Liver (tissue), 9 donors: ENCODE data around the gene SEC14L6. TPM values are rescaled to one million over a fixed set of nuclear protein-coding genes. Genes with fewer than 3 reads are reported as not detected.
"Not testable (repeated sequence)": the region's sequence is repeated elsewhere in the genome, so short reads cannot be mapped to it uniquely, and the experiment has no call there.

Experiments used
- DNase-seq: peaks from one replicate; pipeline ENCODE4 v3.0.0-alpha.2; 2017; ENCODE audit warnings: low spot score
- H3K27ac ChIP-seq, 2 donors: one replicate each; pipeline ENCODE4 v1.7.0; 2013; ENCODE audit warnings: inconsistent platforms in 2 of 2, low read length in 2 of 2, control low read depth in 1 of 2, low read depth in 1 of 2, mild to moderate bottlenecking in 1 of 2
- H3K27me3 ChIP-seq, 4 donors: one replicate each; pipeline versions ENCODE4 v1.6.1 to v1.7.0; 2013; ENCODE audit warnings: low read length in 3 of 4, inconsistent platforms in 1 of 4, mild to moderate bottlenecking in 1 of 4, moderate library complexity in 1 of 4; ENCODE audit not compliant: control insufficient read depth in 4 of 4, insufficient read depth in 4 of 4
- H3K36me3 ChIP-seq, 4 donors: one replicate each; pipeline versions ENCODE4 v1.6.1 to v1.7.0; 2013; ENCODE audit warnings: low read length in 3 of 4, mild to moderate bottlenecking in 3 of 4, low read depth in 1 of 4, moderate library complexity in 1 of 4; ENCODE audit not compliant: control insufficient read depth in 4 of 4, insufficient read depth in 3 of 4
- H3K4me1 ChIP-seq, 4 donors: one replicate each; pipeline versions ENCODE4 v1.6.1 to v1.7.0; 2013; ENCODE audit warnings: low read length in 3 of 4, mild to moderate bottlenecking in 3 of 4, moderate library complexity in 1 of 4; ENCODE audit not compliant: control insufficient read depth in 4 of 4, insufficient read depth in 4 of 4
- H3K4me3 ChIP-seq, 3 donors: one replicate each; pipeline versions ENCODE4 v1.6.1 to v1.7.0; 2013; ENCODE audit warnings: low read length in 3 of 3, control low read depth in 1 of 3, low read depth in 1 of 3, mild to moderate bottlenecking in 1 of 3
- H3K9ac ChIP-seq, 2 donors: one replicate each; pipeline ENCODE4 v1.7.0; 2013; ENCODE audit warnings: low read length in 2 of 2, mild to moderate bottlenecking in 2 of 2, moderate library complexity in 2 of 2, control low read depth in 1 of 2, low read depth in 1 of 2
- H3K9me3 ChIP-seq, 4 donors: one replicate each; pipeline versions ENCODE4 v1.6.1 to v1.7.0; 2013; ENCODE audit warnings: low read length in 3 of 4; ENCODE audit not compliant: control insufficient read depth in 4 of 4
- ATF3 ChIP-seq: IDR thresholded peaks from 2 replicates; pipeline ENCODE4 v1.6.1; 2016; ENCODE audit warnings: antibody characterized with exemption
- CTCF ChIP-seq: fragments of 150-350 bp; IDR thresholded peaks from 2 replicates; pipeline ENCODE4 v1.5.1; 2017; ENCODE audit warnings: improper control_type of control experiment, low read depth, low read length; ENCODE audit not compliant: missing input control
- EGR1 ChIP-seq, 2 donors: IDR thresholded peaks; 2 replicates each; pipeline ENCODE4 v1.6.1; 2016 to 2018; ENCODE audit warnings: antibody characterized with exemption in 2 of 2, low read depth in 2 of 2
- FOXA1 ChIP-seq: IDR thresholded peaks from 2 replicates; pipeline ENCODE4 v1.6.1; 2016; ENCODE audit warnings: antibody characterized with exemption
- FOXA2 ChIP-seq: IDR thresholded peaks from 2 replicates; pipeline ENCODE4 v1.6.1; 2016; ENCODE audit warnings: antibody characterized with exemption
- GABPA ChIP-seq, 2 donors: IDR thresholded peaks in 1 of 2; conservative IDR thresholded peaks in 1 of 2; 2 replicates each; pipeline ENCODE4 v1.6.1; 2016; ENCODE audit warnings: antibody characterized with exemption in 2 of 2, mild to moderate bottlenecking in 1 of 2, moderate library complexity in 1 of 2
- HNF4A ChIP-seq, 2 donors: conservative IDR thresholded peaks; 2 replicates each; pipeline ENCODE4 v1.6.1; 2016; ENCODE audit warnings: antibody characterized with exemption in 2 of 2, mild to moderate bottlenecking in 2 of 2
- HNF4G ChIP-seq: IDR thresholded peaks from 2 replicates; pipeline ENCODE4 v1.6.1; 2016; ENCODE audit warnings: antibody characterized with exemption
- JUND ChIP-seq, 2 donors: IDR thresholded peaks; 2 replicates each; pipeline ENCODE4 v1.6.1; 2016; ENCODE audit warnings: antibody characterized with exemption in 2 of 2
- NR2F2 ChIP-seq: IDR thresholded peaks from 2 replicates; pipeline ENCODE4 v1.6.1; 2016; ENCODE audit warnings: antibody characterized with exemption
- RAD21 ChIP-seq, 2 donors: IDR thresholded peaks; 2 replicates each; pipeline ENCODE4 v1.6.1; 2016; ENCODE audit warnings: antibody characterized with exemption in 2 of 2, mild to moderate bottlenecking in 2 of 2
- REST ChIP-seq: IDR thresholded peaks from 2 replicates; pipeline ENCODE4 v1.6.1; 2016; ENCODE audit warnings: antibody characterized with exemption, mild to moderate bottlenecking
- RXRA ChIP-seq, 2 donors: IDR thresholded peaks; 2 replicates each; pipeline ENCODE4 v1.6.1; 2017 to 2018; ENCODE audit warnings: antibody characterized with exemption in 2 of 2, mild to moderate bottlenecking in 1 of 2
- SP1 ChIP-seq: IDR thresholded peaks from 2 replicates; pipeline ENCODE4 v1.6.1; 2018; ENCODE audit warnings: antibody characterized with exemption, mild to moderate bottlenecking
- TAF1 ChIP-seq: conservative IDR thresholded peaks from 2 replicates; pipeline ENCODE4 v1.6.1; 2016; ENCODE audit warnings: antibody characterized with exemption, mild to moderate bottlenecking
- YY1 ChIP-seq: IDR thresholded peaks from 2 replicates; pipeline ENCODE4 v1.6.1; 2016; ENCODE audit warnings: antibody characterized with exemption, mild to moderate bottlenecking
- ZBTB33 ChIP-seq: IDR thresholded peaks from 2 replicates; pipeline ENCODE4 v1.6.1; 2016; ENCODE audit warnings: antibody characterized with exemption
- WGBS: extraction: QIAGEN DNeasy Blood & Tissue Kit; methylation state at CpG from one replicate; pipeline ENCODE4 v1.1.7; 2013; 5-methylcytosine and 5-hydroxymethylcytosine counted together
- polyA plus RNA-seq, 2 donors: library from polyadenylated mRNA; stranded (reverse) in 1 of 2; unstranded in 1 of 2; fragments of 200-250 nt in 1 of 2; fragments of >200 nt in 1 of 2; fragmentation: Nextera tagmentation in 1 of 2; extraction: Ambion mirVana in 1 of 2; gene quantifications; one replicate each; pipeline versions ENCODE4 v1.2.1 to v1.2.3, GENCODE V29; 2013 to 2015
- total RNA-seq, 2 donors: library from RNA; depleted of rRNA; stranded (reverse); fragments of >200 nt; gene quantifications; one replicate each; pipeline ENCODE4 v1.2.3, GENCODE V29; 2014
- TF ChIP-seq, protein P1 (sequence below): IDR thresholded peaks from 2 replicates; pipeline ENCODE4 v1.6.1; 2016; ENCODE audit warnings: antibody characterized with exemption
- donor health status: healthy.
- donor health status: healthy.
- donor health status: healthy.
- donor health status: healthy.
- donor health status: healthy.

Gene SEC14L6
- total and polyA plus RNA-seq, 4 donors = 0.18 to 0.70 (median 0.28) TPM

GRCh38 chr22:30592360-30592713 is 45.8 kb upstream of the SEC14L6 start:
- DNase-seq, H3K9me3 ChIP-seq, H3K27me3 ChIP-seq, H3K9ac ChIP-seq, H3K27ac ChIP-seq: not testable (repeated sequence)
- Histone ChIP-seq H3K36me3 (peaks cover 9 to 18% (median 16%) of the 10 kb centered on the region in 4 donors), H3K4me1 (peaks cover 0 to 18% (median 12%) of the 10 kb centered on the region in 4 donors), H3K4me3 (peak overlapping the region in 1 of 3 donors; percentile 17)
- 34% methylated on average over 18 of the region's 18 CpGs for WGBS
- TF ChIP-seq YY1 = peak; percentile 1

- Histone ChIP-seq H3K4me1 (peaks cover 0 to 18% (median 12%) of the 10 kb centered on the region in 4 donors), H3K9me3 (no peaks in the 10 kb centered on the region), H3K36me3 (peaks cover 9 to 23% (median 21%) of the 10 kb centered on the region in 4 donors), H3K27ac (peak within 1 kb of the TSS; percentile 77 to 89), H3K9ac (peak within 1 kb of the TSS; percentile 97 to 99), H3K4me3 (peak within 1 kb of the TSS; percentile 83 to 98 (median 98)), H3K27me3 (no peaks in the 10 kb centered on the region)
- WGBS = under 1% methylated on average over 49 of the region's 49 CpGs
- DNase-seq = peak; percentile 95
- TF ChIP-seq ZBTB33 (peak; percentile 90), HNF4A (conservative IDR thresholded peaks at IDR 0.05) (no peak), ATF3 (no peak), GABPA (IDR thresholded peaks at IDR 0.05 in 1 of 2, conservative IDR thresholded peaks at IDR 0.05 in 1 of 2) (peak in 1 of 2 donors; percentile 86), SP1 (peak; percentile 71), FOXA1 (no peak), FOXA2 (no peak), RXRA (IDR thresholded peaks at IDR 0.05) (no peak), CTCF (no peak), YY1 (peak; percentile 67), HNF4G (no peak), REST (peak; percentile 61), EGR1 (IDR thresholded peaks at IDR 0.05; ENCODE audit: low read depth in 2 of 2) (peak in 1 of 2 donors; percentile 28), RAD21 (IDR thresholded peaks at IDR 0.05) (peak; percentile 30 to 39), NR2F2 (no peak), TAF1 (no peak), JUND (IDR thresholded peaks at IDR 0.05) (peak; percentile 38 to 71)
- TF ChIP-seq, protein P1, sequence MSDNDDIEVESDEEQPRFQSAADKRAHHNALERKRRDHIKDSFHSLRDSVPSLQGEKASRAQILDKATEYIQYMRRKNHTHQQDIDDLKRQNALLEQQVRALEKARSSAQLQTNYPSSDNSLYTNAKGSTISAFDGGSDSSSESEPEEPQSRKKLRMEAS = peak; percentile 99
Observed at GRCh38 chr22:30591588-30592359, 45.2 kb upstream of the SEC14L6 start, which contains the start of gene PES1. TSS of gene PES1 (minus strand) at chr22:30591910. CDS start at chr22:30591833, 77 bp downstream.
